ENCODE data around the gene ADK. TPM values are rescaled to one million over a fixed set of nuclear protein-coding genes. Genes with fewer than 3 reads are reported as not detected.

The ADK gene
- total RNA-seq, 2 experiments from 2014 or later = 26.4 to 31.1 TPM

DNA sequence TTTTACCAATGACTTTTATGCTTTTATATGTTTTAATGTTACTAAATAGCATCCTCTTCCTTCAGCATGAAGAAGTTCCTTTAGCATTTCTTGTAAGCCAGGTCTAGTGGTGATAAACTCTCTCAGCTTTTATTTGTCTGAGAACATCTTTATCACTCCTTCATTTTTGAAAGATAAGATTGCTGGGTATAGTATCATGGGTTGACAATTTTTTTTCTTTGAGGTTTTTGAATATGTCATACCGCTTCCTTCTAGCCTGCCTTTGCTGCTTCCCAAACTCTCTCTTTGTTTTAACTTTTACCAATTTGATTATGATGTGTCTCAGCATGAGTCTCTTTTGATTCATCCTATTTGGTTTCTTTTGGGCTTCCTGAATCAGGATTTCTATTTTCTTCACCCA is 567.2 kb downstream of the ADK start:
- H3K4me1 ChIP-seq (ENCODE audit: insufficient read depth, low read length, poor library complexity, severe bottlenecking) = no peaks in the 10 kb centered on the region
- no peak overlapping the region for H3K27ac ChIP-seq (ENCODE audit: low read depth, low read length, poor library complexity, severe bottlenecking)
- no peaks in the 10 kb centered on the region for H3K36me3 ChIP-seq (ENCODE audit: insufficient read depth, low read length)
- H3K4me2 ChIP-seq (ENCODE audit: low read length) = no peak overlapping the region
- no peak for DNase-seq (ENCODE audit: low spot score)
- H3K9me3 ChIP-seq (ENCODE audit: low read length) = peaks cover 14% of the 10 kb centered on the region; the same call in 1 of the 2 replicates
- BruUV-seq (replicated peaks) = no TSS peak
- CTCF ChIA-PET (ENCODE audit: unreplicated experiment) = no interaction called here
- intact Hi-C loops (cut with micrococcal nuclease; ENCODE audit: unreplicated experiment) = no loop called here
- H4K20me1 ChIP-seq (ENCODE audit: insufficient read depth, low read length) = no peaks in the 10 kb centered on the region
- POLR2A ChIA-PET = interaction anchor here (0.6 to 1.6 kb wide), 3 partner anchors 14 to 65 kb away, joined by 3 to 5 read pairs (median 4); no protein-coding TSS in a partner anchor
- no peak overlapping the region for H2AFZ ChIP-seq (ENCODE audit: low read length)
- TF ChIP-seq EZH2phosphoT487 (IDR thresholded peaks at IDR 0.05; ENCODE audit: borderline replicate concordance, low read depth, low read length) = no peak
- TF ChIP-seq, protein P1, sequence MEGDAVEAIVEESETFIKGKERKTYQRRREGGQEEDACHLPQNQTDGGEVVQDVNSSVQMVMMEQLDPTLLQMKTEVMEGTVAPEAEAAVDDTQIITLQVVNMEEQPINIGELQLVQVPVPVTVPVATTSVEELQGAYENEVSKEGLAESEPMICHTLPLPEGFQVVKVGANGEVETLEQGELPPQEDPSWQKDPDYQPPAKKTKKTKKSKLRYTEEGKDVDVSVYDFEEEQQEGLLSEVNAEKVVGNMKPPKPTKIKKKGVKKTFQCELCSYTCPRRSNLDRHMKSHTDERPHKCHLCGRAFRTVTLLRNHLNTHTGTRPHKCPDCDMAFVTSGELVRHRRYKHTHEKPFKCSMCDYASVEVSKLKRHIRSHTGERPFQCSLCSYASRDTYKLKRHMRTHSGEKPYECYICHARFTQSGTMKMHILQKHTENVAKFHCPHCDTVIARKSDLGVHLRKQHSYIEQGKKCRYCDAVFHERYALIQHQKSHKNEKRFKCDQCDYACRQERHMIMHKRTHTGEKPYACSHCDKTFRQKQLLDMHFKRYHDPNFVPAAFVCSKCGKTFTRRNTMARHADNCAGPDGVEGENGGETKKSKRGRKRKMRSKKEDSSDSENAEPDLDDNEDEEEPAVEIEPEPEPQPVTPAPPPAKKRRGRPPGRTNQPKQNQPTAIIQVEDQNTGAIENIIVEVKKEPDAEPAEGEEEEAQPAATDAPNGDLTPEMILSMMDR (conservative IDR thresholded peaks at IDR 0.05; ENCODE audit: low read length) = no peak
- H3K9me2 ChIP-seq (ENCODE audit: insufficient read depth, low read length) = no peaks in the 10 kb centered on the region
- H3K79me2 ChIP-seq (ENCODE audit: insufficient read depth, low read depth, low read length) = no peaks in the 10 kb centered on the region
- no peak overlapping the region for H3K4me3 ChIP-seq (ENCODE audit: low read depth, low read length, poor library complexity, severe bottlenecking)

DNA sequence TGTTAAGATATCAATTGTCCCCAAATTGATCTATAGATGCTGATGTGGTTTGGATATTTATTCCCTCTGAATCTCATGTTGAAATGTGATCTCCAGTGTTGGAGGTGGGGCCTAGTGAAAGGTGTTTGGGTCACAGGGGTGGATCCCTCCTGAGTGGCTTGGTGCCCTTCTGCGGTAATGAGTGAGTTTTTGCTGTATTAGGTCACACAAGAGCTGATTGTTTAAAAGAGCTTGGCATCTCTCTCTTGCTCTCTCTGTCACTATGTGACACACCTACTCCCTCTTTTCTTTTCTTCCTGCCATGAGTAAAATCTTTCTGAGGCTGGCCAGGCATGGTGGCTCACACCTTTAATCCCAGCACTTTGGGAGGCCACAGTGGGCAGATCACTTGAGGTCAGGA is 577.2 kb downstream of the ADK start:
- Histone ChIP-seq H3K9me2 (ENCODE audit: insufficient read depth, low read length) (no peaks in the 10 kb centered on the region), H3K9me3 (ENCODE audit: low read length) (no peaks in the 10 kb centered on the region), H3K4me2 (ENCODE audit: low read length) (no peak overlapping the region), H2AFZ (ENCODE audit: low read length) (no peak overlapping the region), H3K4me3 (ENCODE audit: low read depth, low read length, poor library complexity, severe bottlenecking) (no peak overlapping the region), H3K4me1 (ENCODE audit: insufficient read depth, low read length, poor library complexity, severe bottlenecking) (no peaks in the 10 kb centered on the region), H3K27ac (ENCODE audit: low read depth, low read length, poor library complexity, severe bottlenecking) (no peak overlapping the region), H4K20me1 (ENCODE audit: insufficient read depth, low read length) (no peaks in the 10 kb centered on the region), H3K79me2 (ENCODE audit: insufficient read depth, low read depth, low read length) (no peaks in the 10 kb centered on the region), H3K36me3 (ENCODE audit: insufficient read depth, low read length) (no peaks in the 10 kb centered on the region)
- TF ChIP-seq, protein P1 (conservative IDR thresholded peaks at IDR 0.05; ENCODE audit: low read length) = no peak
- TF ChIP-seq EZH2phosphoT487 (IDR thresholded peaks at IDR 0.05; ENCODE audit: borderline replicate concordance, low read depth, low read length) = no peak
- CTCF ChIA-PET (ENCODE audit: unreplicated experiment) = no interaction called here
- BruUV-seq (replicated peaks) = no TSS peak
- intact Hi-C loops (cut with micrococcal nuclease; ENCODE audit: unreplicated experiment) = no loop called here
- POLR2A ChIA-PET = interaction anchor here (0.7 kb wide), 1 partner anchor 372 kb away, joined by 4 read pairs; no protein-coding TSS in a partner anchor
- DNase-seq (ENCODE audit: low spot score) = no peak

DNA sequence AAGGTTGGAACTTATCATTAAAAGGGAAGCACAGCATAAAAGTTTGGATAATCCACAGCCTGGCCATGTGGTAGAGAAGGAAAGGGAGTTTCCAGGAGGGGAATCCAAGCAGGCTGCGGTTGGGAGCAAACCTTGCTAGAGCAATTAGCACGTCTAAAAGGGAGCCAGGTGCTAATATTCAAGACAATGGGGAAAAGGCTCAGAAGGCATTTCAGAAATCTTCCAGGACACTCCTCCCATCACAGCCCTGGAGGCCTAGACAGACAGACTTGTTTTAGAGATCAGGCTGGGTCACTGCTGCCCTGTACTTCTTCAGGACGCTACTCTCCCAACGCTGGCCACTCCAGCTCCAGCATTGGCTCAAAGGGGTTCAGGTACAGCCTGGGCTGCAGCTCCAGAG is 579.2 kb downstream of the ADK start:
- CTCF ChIA-PET (ENCODE audit: unreplicated experiment) = no interaction called here
- BruUV-seq (replicated peaks) = no TSS peak

More for the DNA sequence above, 579.2 kb downstream of the ADK start:
- no peaks in the 10 kb centered on the region for H3K9me3 ChIP-seq (ENCODE audit: low read length)
- no peak for DNase-seq (ENCODE audit: low spot score)
- H2AFZ ChIP-seq (ENCODE audit: low read length) = no peak overlapping the region
- no peaks in the 10 kb centered on the region for H3K79me2 ChIP-seq (ENCODE audit: insufficient read depth, low read depth, low read length)
- TF ChIP-seq, protein P1 (conservative IDR thresholded peaks at IDR 0.05; ENCODE audit: low read length) = no peak
- TF ChIP-seq EZH2phosphoT487 (IDR thresholded peaks at IDR 0.05; ENCODE audit: borderline replicate concordance, low read depth, low read length) = no peak
- no peak overlapping the region for H3K4me2 ChIP-seq (ENCODE audit: low read length)
- H3K9me2 ChIP-seq (ENCODE audit: insufficient read depth, low read length) = no peaks in the 10 kb centered on the region
- H4K20me1 ChIP-seq (ENCODE audit: insufficient read depth, low read length) = no peaks in the 10 kb centered on the region
- H3K4me3 ChIP-seq (ENCODE audit: low read depth, low read length, poor library complexity, severe bottlenecking) = no peak overlapping the region
- no peaks in the 10 kb centered on the region for H3K36me3 ChIP-seq (ENCODE audit: insufficient read depth, low read length)
- intact Hi-C loops (cut with micrococcal nuclease; ENCODE audit: unreplicated experiment) = loop anchor here (10.0 kb wide), 1 partner anchor 465 kb away; no protein-coding TSS in a partner anchor
- POLR2A ChIA-PET = no interaction called here
- no peak overlapping the region for H3K27ac ChIP-seq (ENCODE audit: low read depth, low read length, poor library complexity, severe bottlenecking)
- H3K4me1 ChIP-seq (ENCODE audit: insufficient read depth, low read length, poor library complexity, severe bottlenecking) = no peaks in the 10 kb centered on the region

Measured in OCI-LY7 (cell line).